ACC112 (cell line): ENCODE measurements around the gene SELENOS.

Experiments used
- H2AFZ ChIP-seq: fragments of 200-600 bp; sonication (generic); one replicate; pipeline ENCODE4 v1.6.0; 2017; ENCODE audit warnings: antibody characterized with exemption, low read length; ENCODE audit not compliant: unreplicated experiment
- H3K27ac ChIP-seq: fragments of 200-600 bp; sonication (generic); 2 replicates; pipeline ENCODE4 v1.5.1; 2014; ENCODE audit warnings: low read depth, mild to moderate bottlenecking, antibody characterized with exemption, low read length, moderate library complexity
- H3K27me3 ChIP-seq: fragments of 200-600 bp; sonication (generic); 2 replicates; pipeline ENCODE4 v1.6.1; 2014; ENCODE audit warnings: mild to moderate bottlenecking, antibody characterized with exemption, low read length, moderate library complexity, mixed read lengths; ENCODE audit not compliant: insufficient read depth
- H3K36me3 ChIP-seq: fragments of 200-600 bp; sonication (generic); 2 replicates; pipeline ENCODE4 v1.6.1; 2016; ENCODE audit warnings: mild to moderate bottlenecking, antibody characterized with exemption, low read length, moderate library complexity, mixed read lengths; ENCODE audit not compliant: insufficient read depth
- H3K4me1 ChIP-seq: fragments of 200-600 bp; sonication (generic); one replicate; pipeline ENCODE4 v1.6.1; 2016; ENCODE audit warnings: low read length, mixed read lengths; ENCODE audit not compliant: insufficient read depth, unreplicated experiment, control insufficient read depth
- H3K4me3 ChIP-seq: fragments of 200-600 bp; sonication (generic); 2 replicates; pipeline ENCODE4 v1.5.1; 2014; ENCODE audit warnings: mild to moderate bottlenecking, low read depth, low read length
- H3K79me2 ChIP-seq: fragments of 200-600 bp; sonication (generic); one replicate; pipeline ENCODE4 v1.6.0; 2016; ENCODE audit warnings: low read length; ENCODE audit not compliant: control insufficient read depth, unreplicated experiment, insufficient read depth

The SELENOS gene

GRCh38 chr15:101273534-101273933 lies 3.8 kb downstream of the SELENOS start:
- Histone ChIP-seq H3K27me3 (no peaks in the 10 kb centered on the region), H3K27ac (no peak overlapping the region), H2AFZ (no peak overlapping the region), H3K4me1 (peaks cover 8% of the 10 kb centered on the region), H3K79me2 (peaks cover 28% of the 10 kb centered on the region), H3K36me3 (peaks cover 49% of the 10 kb centered on the region), H3K4me3 (no peak overlapping the region)

GRCh38 chr15:101272584-101272983 lies 4.7 kb downstream of the SELENOS start:
- H3K36me3 ChIP-seq: peaks cover 49% of the 10 kb centered on the region
- no peak overlapping the region for H3K4me3 ChIP-seq
- H2AFZ ChIP-seq: no peak overlapping the region
- peaks cover 28% of the 10 kb centered on the region for H3K79me2 ChIP-seq
- peaks cover 15% of the 10 kb centered on the region for H3K4me1 ChIP-seq
- H3K27ac ChIP-seq: no peak overlapping the region
- H3K27me3 ChIP-seq: no peaks in the 10 kb centered on the region

- H3K36me3 ChIP-seq: peaks cover 42% of the 10 kb centered on the region
- H3K4me3 ChIP-seq: no peak overlapping the region
- peaks cover 5% of the 10 kb centered on the region for H3K79me2 ChIP-seq
- H3K4me1 ChIP-seq: peaks cover 18% of the 10 kb centered on the region
- H3K27ac ChIP-seq: no peak overlapping the region
- H2AFZ ChIP-seq: no peak overlapping the region
- H3K27me3 ChIP-seq: no peaks in the 10 kb centered on the region
Measured at GRCh38 chr15:101269479-101270223, 7.6 kb downstream of the SELENOS start.

- Histone ChIP-seq H3K27me3 (no peaks in the 10 kb centered on the region), H3K36me3 (0 out of 2 replicates have a peak, but pooled peaks cover 20% of the 10 kb centered on the region), H3K4me1 (peaks cover 26% of the 10 kb centered on the region), H3K27ac (peak overlapping the region; percentile 77), H2AFZ (peak overlapping the region; percentile 88), H3K79me2 (no peaks in the 10 kb centered on the region), H3K4me3 (peak overlapping the region; percentile 13; the same call in 1 of the 2 replicates)
Measured at GRCh38 chr15:101267320-101268104, 9.8 kb downstream of the SELENOS start.

GRCh38 chr15:101266787-101267186 lies 10.5 kb downstream of the SELENOS start:
- Histone ChIP-seq H3K4me3 (0 out of 2 replicates have a peak overlapping the region, but pooled peaks have one; percentile 13), H3K27ac (peak overlapping the region; percentile 77), H3K79me2 (no peaks in the 10 kb centered on the region), H2AFZ (peak overlapping the region; percentile 88), H3K27me3 (no peaks in the 10 kb centered on the region), H3K4me1 (peaks cover 26% of the 10 kb centered on the region), H3K36me3 (0 out of 2 replicates have a peak, but pooled peaks cover 15% of the 10 kb centered on the region)

GRCh38 chr15:101266034-101266433 lies 11.3 kb downstream of the SELENOS start:
- Histone ChIP-seq H3K4me3 (no peak overlapping the region), H3K27ac (no peak overlapping the region), H3K4me1 (peaks cover 26% of the 10 kb centered on the region), H3K79me2 (no peaks in the 10 kb centered on the region), H3K36me3 (0 out of 2 replicates have a peak, but pooled peaks cover 7% of the 10 kb centered on the region), H3K27me3 (no peaks in the 10 kb centered on the region), H2AFZ (no peak overlapping the region)

- Histone ChIP-seq H3K27ac (no peak overlapping the region), H2AFZ (no peak overlapping the region), H3K36me3 (no peaks in the 10 kb centered on the region), H3K79me2 (no peaks in the 10 kb centered on the region), H3K4me1 (peaks cover 26% of the 10 kb centered on the region), H3K4me3 (no peak overlapping the region), H3K27me3 (no peaks in the 10 kb centered on the region)
Measured at GRCh38 chr15:101264911-101265641, 12.2 kb downstream of the SELENOS start.

GRCh38 chr15:101264011-101264410 lies 13.3 kb downstream of the SELENOS start:
- Histone ChIP-seq H2AFZ (peak overlapping the region; percentile 32), H3K27ac (no peak overlapping the region), H3K4me1 (peaks cover 26% of the 10 kb centered on the region), H3K36me3 (no peaks in the 10 kb centered on the region), H3K27me3 (no peaks in the 10 kb centered on the region), H3K79me2 (no peaks in the 10 kb centered on the region), H3K4me3 (no peak overlapping the region)

- Histone ChIP-seq H2AFZ (no peak overlapping the region), H3K36me3 (no peaks in the 10 kb centered on the region), H3K27ac (no peak overlapping the region), H3K4me3 (no peak overlapping the region), H3K27me3 (no peaks in the 10 kb centered on the region), H3K79me2 (no peaks in the 10 kb centered on the region), H3K4me1 (peaks cover 18% of the 10 kb centered on the region)
Measured at GRCh38 chr15:101262551-101262950, 14.7 kb downstream of the SELENOS start.
